NCI-H446 treated with DMSO at 0.1 percent for 48 hours (cell line): ENCODE measurements around the gene CHEK2.
"Not testable (repeated sequence)": the region's sequence is repeated elsewhere in the genome, so short reads cannot be mapped to it uniquely, and the experiment has no call there.

Source experiments
- DNase-seq: peaks from one replicate; lab custom pipeline; 2025; lab: John Stamatoyannopoulos, UW

Gene CHEK2

GRCh38 chr22:28741200-28741784 lies 328 bp downstream of the CHEK2 start:
- no peak for DNase-seq

GRCh38 chr22:28738876-28739275 lies 2.7 kb downstream of the CHEK2 start:
- not testable (repeated sequence) for DNase-seq

GRCh38 chr22:28737701-28738100 lies 3.9 kb downstream of the CHEK2 start:
- no peak for DNase-seq

- DNase-seq = no peak
Observed at GRCh38 chr22:28736301-28737155, 5.1 kb downstream of the CHEK2 start.

GRCh38 chr22:28734393-28734792 lies 7.2 kb downstream of the CHEK2 start:
- no peak for DNase-seq

GRCh38 chr22:28730179-28730578 lies 11.4 kb downstream of the CHEK2 start:
- no peak for DNase-seq

GRCh38 chr22:28728621-28729313 lies 12.9 kb downstream of the CHEK2 start:
- DNase-seq = no peak

- DNase-seq = no peak
Observed at GRCh38 chr22:28728002-28728401, 13.6 kb downstream of the CHEK2 start.

- DNase-seq = no peak
Observed at GRCh38 chr22:28718044-28718443, 23.6 kb downstream of the CHEK2 start.

GRCh38 chr22:28716686-28717085 lies 24.9 kb downstream of the CHEK2 start:
- no peak for DNase-seq

GRCh38 chr22:28715611-28716010 lies 26.0 kb downstream of the CHEK2 start:
- DNase-seq = no peak

- DNase-seq = no peak
Observed at GRCh38 chr22:28714043-28714628, 27.5 kb downstream of the CHEK2 start.

GRCh38 chr22:28711820-28712777 lies 29.5 kb downstream of the CHEK2 start:
- DNase-seq = no peak

GRCh38 chr22:28711341-28711740 lies 30.3 kb downstream of the CHEK2 start:
- no peak for DNase-seq

GRCh38 chr22:28710576-28711191 lies 30.9 kb downstream of the CHEK2 start:
- no peak for DNase-seq

GRCh38 chr22:28710107-28710506 lies 31.5 kb downstream of the CHEK2 start:
- DNase-seq = no peak

- DNase-seq = no peak
Observed at GRCh38 chr22:28706845-28707244, 34.8 kb downstream of the CHEK2 start.

GRCh38 chr22:28703436-28703835 lies 38.2 kb downstream of the CHEK2 start:
- DNase-seq = no peak

GRCh38 chr22:28702891-28703290 lies 38.7 kb downstream of the CHEK2 start:
- DNase-seq = no peak

- not testable (repeated sequence) for DNase-seq
Observed at GRCh38 chr22:28693041-28693760, 48.4 kb downstream of the CHEK2 start.
